AG09309 (cell line): ENCODE data around the gene AACS.
A peak's percentile ranks its signal among the peaks of the same experiment; 100 is the strongest.

Source experiments
- DNase-seq: peaks from one replicate; pipeline ENCODE4 v3.0.0-alpha.2; 2010; ENCODE audit warnings: low read depth
- H3K4me3 ChIP-seq: 2 replicates; pipeline ENCODE4 v1.5.1; 2011; ENCODE audit warnings: mild to moderate bottlenecking, low read depth, low read length, moderate library complexity; ENCODE audit not compliant: control insufficient read depth
- CTCF ChIP-seq: IDR thresholded peaks from 2 replicates; pipeline ENCODE4 v1.5.1; 2011; ENCODE audit warnings: mild to moderate bottlenecking, low read depth, low read length, inconsistent platforms; ENCODE audit not compliant: insufficient read depth, control insufficient read depth; ENCODE audit errors: missing control alignments

Gene AACS

GRCh38 chr12:125185740-125186470 lies 120.7 kb downstream of the AACS start, which contains the start of gene TMEM132B:
Gene TMEM132B (plus strand): TSS chr12:125186386.
- no peak for TF ChIP-seq CTCF
- peak; percentile 10 for DNase-seq
- peak within 1 kb of the TSS; percentile 51 for H3K4me3 ChIP-seq

GRCh38 chr12:125186471-125187147 lies 121.4 kb downstream of the AACS start:
- TF ChIP-seq CTCF = no peak
- peak overlapping the region; percentile 51 for H3K4me3 ChIP-seq
- DNase-seq = no peak

- DNase-seq = no peak
- no peak for TF ChIP-seq CTCF
- H3K4me3 ChIP-seq = peak overlapping the region; percentile 51
These were observed 122.0 kb downstream of the AACS start for GRCh38 chr12:125187148-125187745.

GRCh38 chr12:125187780-125188741 lies 122.8 kb downstream of the AACS start:
- DNase-seq = no peak
- no peak for TF ChIP-seq CTCF
- H3K4me3 ChIP-seq = peak overlapping the region; percentile 51; the same call in 1 of the 2 replicates

GRCh38 chr12:125189015-125189414 lies 123.8 kb downstream of the AACS start:
- TF ChIP-seq CTCF = no peak

GRCh38 chr12:125189502-125189901 lies 124.3 kb downstream of the AACS start:
- H3K4me3 ChIP-seq = no peak overlapping the region
- TF ChIP-seq CTCF = no peak

More at GRCh38 chr12:125189015-125189414, 123.8 kb downstream of the AACS start:
- H3K4me3 ChIP-seq = no peak overlapping the region
- no peak for DNase-seq

More at GRCh38 chr12:125189502-125189901, 124.3 kb downstream of the AACS start:
- DNase-seq = no peak
